NCI-H2107 (cell line): ENCODE results near the gene CYP11A1.
A peak's percentile ranks its signal among the peaks of the same experiment; 100 is the strongest.

Experiments
- DNase-seq: peaks from one replicate; lab custom pipeline; 2025; lab: John Stamatoyannopoulos, UW

The CYP11A1 gene

DNA sequence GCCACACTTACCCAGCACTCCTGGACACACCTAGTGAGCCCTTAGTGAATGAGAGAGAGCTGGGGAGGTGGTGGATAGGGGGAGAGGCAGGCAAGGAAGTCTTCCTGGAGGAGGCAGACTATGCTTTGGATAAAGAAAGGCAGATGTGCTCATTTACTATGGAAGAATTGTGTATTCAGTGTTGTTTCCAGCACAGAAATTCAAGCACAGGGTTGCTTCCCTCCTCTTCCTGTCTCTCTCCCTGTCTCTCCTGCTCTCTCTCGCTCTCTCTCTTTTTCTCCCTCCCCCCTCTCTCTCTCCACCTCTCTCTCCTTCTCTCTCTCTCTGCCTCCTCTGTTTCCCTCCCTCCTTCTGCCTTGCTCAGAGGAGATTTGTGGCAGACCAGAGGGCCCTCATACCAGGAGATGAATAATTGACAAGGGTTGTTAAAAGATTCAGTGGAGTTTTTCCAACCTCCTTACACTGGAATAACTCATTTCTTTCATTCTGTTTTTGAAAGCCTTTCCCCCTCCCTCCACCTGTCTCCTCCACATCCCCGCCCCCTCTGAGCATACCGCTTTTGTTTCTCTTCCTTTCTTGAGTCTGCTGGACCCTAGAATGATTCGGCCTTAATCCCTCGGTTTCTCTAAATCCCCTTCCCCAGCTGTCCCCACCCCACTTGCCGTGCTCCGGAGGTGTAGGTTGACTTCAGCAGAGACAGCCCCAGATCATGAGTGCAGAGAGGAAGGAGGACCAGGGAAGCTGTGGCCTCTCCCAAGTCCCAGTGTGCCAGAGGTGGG is 65.7 kb downstream of the CYP11A1 start:
- DNase-seq = no peak

DNA sequence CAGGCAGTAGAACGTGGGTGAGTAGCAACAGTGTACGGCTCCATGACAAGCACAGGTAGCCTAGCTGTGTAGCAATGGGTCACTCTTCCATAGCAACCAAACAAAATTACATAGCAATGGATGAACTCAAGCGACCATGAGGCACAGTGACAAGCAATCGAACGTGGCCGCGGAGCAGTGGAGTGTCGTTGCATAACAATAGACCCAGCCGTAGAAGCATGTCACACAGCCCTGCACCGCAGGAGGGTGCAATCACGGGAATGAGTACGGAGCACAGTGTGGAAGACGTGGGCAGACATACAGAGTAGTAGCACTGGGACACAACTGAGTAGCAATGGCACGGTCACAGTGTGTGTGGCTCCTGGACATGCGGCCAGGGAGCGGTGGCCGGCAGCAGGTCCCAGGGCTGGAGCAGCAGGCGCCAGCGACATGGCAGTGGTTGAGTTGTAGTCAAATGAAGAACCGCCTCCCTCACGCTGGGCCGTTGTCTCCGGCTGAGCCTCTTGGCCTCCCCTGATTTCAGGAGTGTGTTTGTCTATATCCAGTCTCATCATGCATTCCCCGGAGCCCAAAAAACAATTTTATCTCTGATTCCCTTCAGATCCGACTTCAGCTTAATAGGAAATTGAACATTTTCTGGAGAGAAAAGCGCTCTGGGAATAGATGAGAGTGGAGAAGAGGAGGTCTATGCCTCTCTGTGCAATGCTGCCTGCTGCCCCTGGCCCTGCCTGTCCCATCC is 67.2 kb downstream of the CYP11A1 start:
- DNase-seq = no peak

DNA sequence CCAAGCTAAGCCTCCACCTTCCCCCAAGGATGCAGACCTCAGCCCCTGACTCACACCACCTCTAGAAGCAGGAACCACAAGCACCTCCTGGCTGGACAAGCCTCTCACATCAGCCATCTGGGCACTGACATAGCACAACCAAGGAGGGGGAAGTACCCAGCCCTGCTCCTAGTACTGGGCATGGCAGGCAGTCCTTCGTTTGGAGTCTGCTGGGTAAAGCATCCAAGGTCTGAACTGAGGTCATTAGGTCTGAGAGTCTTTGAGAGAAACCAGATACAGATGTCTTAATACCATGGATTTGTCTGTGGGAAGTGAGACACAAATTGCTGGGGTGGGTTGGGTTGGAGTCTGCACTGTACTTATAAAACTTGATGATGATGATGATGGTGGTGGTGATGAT is 69.6 kb downstream of the CYP11A1 start:
- no peak for DNase-seq

DNA sequence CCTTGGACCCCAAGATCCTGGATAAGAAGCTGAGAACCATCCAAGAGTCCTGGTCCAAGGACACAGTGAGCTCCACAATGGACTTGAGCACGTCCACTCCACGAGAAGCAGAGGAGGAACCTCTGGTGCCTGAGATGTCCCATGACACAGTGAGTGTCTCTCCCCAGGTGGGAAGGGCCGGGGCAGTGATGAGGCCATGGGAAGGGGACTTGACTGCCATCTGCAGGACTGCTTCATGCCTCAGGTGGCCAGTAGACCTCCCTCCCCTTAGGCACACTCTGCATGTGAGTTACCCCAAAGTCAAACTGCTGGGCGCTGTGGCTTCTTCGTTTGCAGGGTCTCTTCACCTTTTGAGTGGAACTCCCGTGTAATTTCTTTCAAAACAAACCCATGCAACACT is 71.6 kb downstream of the CYP11A1 start:
- no peak for DNase-seq

DNA sequence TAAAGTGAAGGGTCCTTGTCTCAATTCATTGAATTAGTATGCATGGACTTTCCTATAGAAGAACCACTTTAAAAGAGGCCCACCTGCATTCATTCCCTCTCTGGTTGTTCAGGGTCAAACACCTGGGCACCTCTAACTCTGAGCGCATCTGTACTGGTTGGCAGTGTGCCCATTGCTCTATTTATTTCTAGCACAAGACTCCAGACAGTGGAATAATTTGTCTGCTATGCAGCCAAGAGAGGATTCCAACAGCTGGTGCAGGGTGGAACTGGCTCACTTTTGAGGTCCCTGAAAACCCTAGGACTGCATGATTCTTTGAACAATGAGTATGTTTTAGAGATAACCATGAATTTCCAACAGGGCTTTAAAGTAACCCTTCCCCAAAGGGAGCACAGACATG is 73.4 kb downstream of the CYP11A1 start:
- no peak for DNase-seq

DNA sequence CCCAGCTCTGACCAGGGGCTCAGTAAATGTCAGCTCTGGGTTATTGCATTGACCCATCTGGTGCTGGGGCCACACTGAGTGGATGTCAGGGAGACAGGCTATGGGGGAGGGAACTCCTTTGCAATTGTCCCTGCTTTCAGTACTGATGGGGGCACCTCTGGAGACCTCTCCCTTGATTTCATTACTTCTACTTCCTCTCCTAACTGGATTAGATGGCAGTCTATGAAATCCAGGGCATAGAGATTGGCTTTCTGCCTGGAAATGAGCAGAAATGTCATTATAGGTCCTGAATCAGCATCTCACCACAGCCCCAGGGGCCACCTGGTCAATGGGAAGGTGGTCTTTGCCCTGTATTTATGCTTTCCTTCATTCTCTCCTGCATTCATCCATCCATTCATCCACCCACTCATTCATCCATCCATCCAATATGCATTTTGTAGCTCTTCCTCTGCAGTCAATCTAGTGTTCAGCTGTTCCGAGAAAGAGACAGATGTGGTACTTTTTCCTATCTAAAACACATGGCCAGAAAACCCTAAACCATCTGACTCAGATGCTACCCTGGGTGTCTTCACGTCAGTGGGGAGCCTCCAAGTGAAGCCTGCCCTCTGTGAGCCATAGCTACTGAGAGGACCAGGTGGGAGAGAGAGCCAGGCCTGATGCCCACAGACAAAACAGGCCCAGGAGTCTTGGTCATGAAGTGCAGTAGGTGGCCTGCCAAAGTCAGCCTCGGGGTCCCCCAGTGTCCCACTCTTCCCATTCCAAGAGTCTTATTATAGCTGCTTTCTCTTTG is 74.2 kb downstream of the CYP11A1 start:
- no peak for DNase-seq

DNA sequence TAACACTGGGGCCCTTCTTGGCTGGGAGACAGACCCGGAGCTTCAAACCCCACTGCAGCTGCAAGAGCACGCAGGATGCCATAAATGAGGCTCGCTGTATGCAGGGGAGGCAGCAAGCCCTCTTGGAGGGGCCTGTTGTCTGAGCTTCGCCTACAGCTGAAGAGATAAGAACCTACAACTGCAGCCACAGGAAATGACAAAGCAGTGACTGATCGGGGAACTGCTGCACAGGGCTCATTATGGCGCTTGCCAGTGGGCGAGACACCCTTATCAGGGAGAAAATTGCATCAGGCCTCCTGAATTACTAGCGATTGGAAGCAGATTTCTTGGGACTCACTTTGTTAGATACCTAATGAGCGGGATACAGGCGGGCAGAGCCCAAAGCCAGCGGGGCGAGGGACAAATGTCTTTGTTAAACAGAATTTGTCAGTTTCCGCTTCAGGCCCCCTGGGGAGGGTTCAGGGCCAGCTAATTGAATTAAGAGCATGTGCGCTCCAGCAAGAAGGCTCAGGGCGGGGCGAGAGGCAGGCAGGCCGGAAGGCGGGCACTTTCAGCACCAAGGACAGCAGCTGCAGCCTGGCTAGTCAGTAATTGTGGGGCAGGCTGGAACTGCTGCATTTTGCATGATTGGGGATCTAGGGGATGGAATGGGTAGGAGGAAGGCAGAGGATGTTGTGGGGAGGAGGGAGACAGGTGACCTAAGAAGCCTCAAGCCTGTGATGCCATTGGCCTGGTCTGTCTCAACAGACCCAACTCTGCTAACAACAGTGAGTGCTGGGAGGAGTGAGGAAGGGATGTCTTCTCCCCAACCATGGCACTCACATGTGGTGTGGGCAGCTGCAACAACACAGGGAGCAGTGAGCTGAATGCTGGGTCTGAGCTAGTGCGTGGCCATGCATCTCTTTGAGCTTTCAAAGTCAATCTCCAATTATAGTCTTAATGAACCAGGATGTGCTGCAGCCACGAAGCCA is 76.1 kb downstream of the CYP11A1 start:
- peak; percentile 74 for DNase-seq

DNA sequence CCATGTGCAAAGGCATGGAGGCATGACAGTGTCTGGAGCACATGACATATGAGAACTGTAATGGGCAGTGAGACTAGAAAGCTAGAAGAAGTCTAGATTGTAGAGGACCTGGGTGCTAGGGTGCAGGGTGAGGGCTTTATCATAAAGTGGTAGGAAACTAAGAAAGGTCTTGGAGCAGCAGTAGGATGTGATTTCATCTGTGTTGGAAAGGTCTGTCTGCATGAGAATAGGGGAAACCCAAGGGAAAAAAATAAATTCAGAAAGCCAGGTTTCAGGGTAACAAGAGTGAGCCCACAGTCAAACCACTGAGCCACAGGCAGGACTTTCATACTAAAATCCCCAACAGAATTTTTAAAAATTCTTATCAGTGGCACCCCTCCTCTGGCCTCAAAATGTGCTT is 76.8 kb downstream of the CYP11A1 start:
- DNase-seq = no peak

DNA sequence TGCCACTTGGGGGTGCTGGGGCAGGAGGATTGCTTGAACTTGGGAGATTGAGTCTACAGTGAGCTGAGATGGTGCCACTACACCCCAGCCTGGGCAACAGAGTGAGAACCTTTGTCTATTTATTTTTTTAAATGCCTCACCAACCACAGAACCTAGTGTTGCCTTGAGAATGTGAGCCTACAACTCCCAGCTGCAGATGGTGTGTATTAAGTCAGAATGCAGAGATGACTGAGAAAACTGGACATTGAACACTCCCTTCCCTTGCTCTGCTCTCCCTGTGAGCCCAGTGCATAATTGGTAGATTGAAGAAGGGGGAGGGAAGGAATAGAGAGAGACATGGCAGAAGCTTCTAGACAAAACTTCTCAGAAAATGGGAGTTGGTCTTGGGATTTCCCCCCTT is 77.8 kb downstream of the CYP11A1 start:
- DNase-seq = no peak
